Activated CD4-positive, alpha-beta T cell treated with anti-CD3 and anti-CD28 coated beads, Interleukin-2, amount 50 U/mL, for 24 hours (primary cell): ENCODE measurements around the gene LRRK2.
"Not testable (repeated sequence)": the region's sequence is repeated elsewhere in the genome, so short reads cannot be mapped to it uniquely, and the experiment has no call there.

Experiments used
- DNase-seq, 2 donors: peaks; one replicate each; pipeline ENCODE4 v3.0.0-alpha.2; 2020; ENCODE audit warnings: low read depth in 1 of 2, low spot score in 1 of 2

Gene LRRK2

GRCh38 chr12:40248034-40248433 lies 23.2 kb downstream of the LRRK2 start:
- no peak for DNase-seq

- DNase-seq = no peak
Measured at GRCh38 chr12:40248585-40249297, 23.9 kb downstream of the LRRK2 start.

GRCh38 chr12:40250652-40251051 lies 25.9 kb downstream of the LRRK2 start:
- not testable (repeated sequence) for DNase-seq

- no peak for DNase-seq
Measured at GRCh38 chr12:40253936-40254335, 29.1 kb downstream of the LRRK2 start.

- no peak for DNase-seq
Measured at GRCh38 chr12:40254455-40255085, 29.8 kb downstream of the LRRK2 start.

GRCh38 chr12:40258371-40258770 lies 33.6 kb downstream of the LRRK2 start:
- DNase-seq = no peak

GRCh38 chr12:40261937-40262336 lies 37.1 kb downstream of the LRRK2 start:
- DNase-seq = no peak

GRCh38 chr12:40262657-40263056 lies 37.9 kb downstream of the LRRK2 start:
- no peak for DNase-seq

- no peak for DNase-seq
Measured at GRCh38 chr12:40263616-40264409, 39.0 kb downstream of the LRRK2 start.

GRCh38 chr12:40271981-40272664 lies 47.3 kb downstream of the LRRK2 start:
- no peak for DNase-seq

- no peak for DNase-seq
Measured at GRCh38 chr12:40281791-40282364, 57.1 kb downstream of the LRRK2 start.

GRCh38 chr12:40286583-40286982 lies 61.8 kb downstream of the LRRK2 start:
- DNase-seq = no peak

- DNase-seq = no peak
Measured at GRCh38 chr12:40287369-40287975, 62.7 kb downstream of the LRRK2 start.

GRCh38 chr12:40292788-40293429 lies 68.1 kb downstream of the LRRK2 start:
- no peak for DNase-seq

GRCh38 chr12:40298341-40298740 lies 73.5 kb downstream of the LRRK2 start:
- DNase-seq = no peak

GRCh38 chr12:40300490-40300889 lies 75.7 kb downstream of the LRRK2 start:
- DNase-seq = no peak

GRCh38 chr12:40309001-40309400 lies 84.2 kb downstream of the LRRK2 start:
- DNase-seq = no peak

GRCh38 chr12:40310211-40310610 lies 85.4 kb downstream of the LRRK2 start:
- DNase-seq = no peak

GRCh38 chr12:40312196-40312595 lies 87.4 kb downstream of the LRRK2 start:
- DNase-seq = no peak

- DNase-seq = no peak
Measured at GRCh38 chr12:40312982-40313576, 88.3 kb downstream of the LRRK2 start.
